OCI-LY1 (cell line): Measurements from ENCODE around the gene KRTAP1-5.
"Not testable (repeated sequence)": the region's sequence is repeated elsewhere in the genome, so short reads cannot be mapped to it uniquely, and the experiment has no call there.

ENCODE experiments used
- H2AFZ ChIP-seq: fragments of 200-600 bp; sonication (generic), shearing (Covaris generic); 2 replicates; pipeline ENCODE4 v1.6.0; 2014; ENCODE audit warnings: antibody characterized with exemption, mild to moderate bottlenecking, low read length
- H3F3A ChIP-seq: fragments of 200-600 bp; sonication (generic), shearing (Covaris generic); 2 replicates; pipeline ENCODE4 v1.6.0; 2014; ENCODE audit warnings: mild to moderate bottlenecking, antibody characterized with exemption, low read length, moderate library complexity; ENCODE audit not compliant: insufficient read depth
- H3K27ac ChIP-seq: fragments of 200-600 bp; sonication (generic); 2 replicates; pipeline ENCODE4 v1.5.1; 2014; ENCODE audit warnings: low read length, mixed run types, mild to moderate bottlenecking, low read depth; ENCODE audit not compliant: poor library complexity, severe bottlenecking
- H3K27me3 ChIP-seq: fragments of 200-600 bp; sonication (generic); 2 replicates; pipeline ENCODE4 v1.6.0; 2014; ENCODE audit warnings: antibody characterized with exemption, mild to moderate bottlenecking, low read length, moderate library complexity; ENCODE audit not compliant: insufficient read depth
- H3K36me3 ChIP-seq: fragments of 200-600 bp; sonication (generic); 2 replicates; pipeline ENCODE4 v1.6.1; 2014; ENCODE audit warnings: mild to moderate bottlenecking, antibody characterized with exemption, low read length, moderate library complexity, mixed read lengths; ENCODE audit not compliant: insufficient read depth
- H3K4me1 ChIP-seq: fragments of 200-600 bp; sonication (generic); 2 replicates; pipeline ENCODE4 v1.5.1; 2014; ENCODE audit warnings: mild to moderate bottlenecking, low read length, moderate library complexity; ENCODE audit not compliant: insufficient read depth, severe bottlenecking
- H3K4me2 ChIP-seq: fragments of 200-600 bp; sonication (generic), shearing (Covaris generic); 2 replicates; pipeline ENCODE4 v1.6.1; 2014; ENCODE audit warnings: low read length
- H3K4me3 ChIP-seq: fragments of 200-600 bp; sonication (generic); 2 replicates; pipeline ENCODE4 v1.5.1; 2014; ENCODE audit warnings: low read length, low read depth, mild to moderate bottlenecking, mixed read lengths; ENCODE audit not compliant: poor library complexity, severe bottlenecking
- H3K79me2 ChIP-seq: fragments of 200-600 bp; shearing (Covaris generic); 2 replicates; pipeline ENCODE4 v1.6.1; 2016; ENCODE audit warnings: mixed run types, low read length, mixed read lengths; ENCODE audit not compliant: insufficient read depth
- H3K9ac ChIP-seq: fragments of 200-600 bp; sonication (generic), shearing (Covaris generic); 2 replicates; pipeline ENCODE4 v1.6.1; 2014; ENCODE audit warnings: mild to moderate bottlenecking, low read length, mixed read lengths
- H3K9me2 ChIP-seq: fragments of 200-600 bp; sonication (generic), shearing (Covaris generic); 2 replicates; pipeline ENCODE4 v1.6.1; 2014; ENCODE audit warnings: low read depth, mild to moderate bottlenecking, low read length, mixed read lengths
- H3K9me3 ChIP-seq: fragments of 200-600 bp; shearing (Covaris generic); 2 replicates; pipeline ENCODE4 v1.6.1; 2014; ENCODE audit warnings: low read length, mixed read lengths
- H4K20me1 ChIP-seq: fragments of 200-600 bp; sonication (generic), shearing (Covaris generic); 2 replicates; pipeline ENCODE4 v1.6.0; 2016; ENCODE audit warnings: mild to moderate bottlenecking, low read length; ENCODE audit not compliant: insufficient read depth
- CTCF ChIP-seq: fragments of 200-600 bp; sonication (generic), shearing (Covaris generic); IDR thresholded peaks from 2 replicates; pipeline ENCODE4 v1.5.1; 2017; ENCODE audit warnings: mild to moderate bottlenecking, antibody characterized with exemption, low read length, moderate library complexity, mixed read lengths
- EZH2 ChIP-seq: fragments of 200-600 bp; sonication (generic), shearing (Covaris generic); IDR thresholded peaks from 2 replicates; pipeline ENCODE4 v1.8.0; 2017; ENCODE audit warnings: borderline replicate concordance, mixed run types, mild to moderate bottlenecking, antibody characterized with exemption, low read length, moderate library complexity, mixed read lengths

KRTAP1-5 gene

GRCh38 chr17:41065829-41066624 is 39.0 kb upstream of the KRTAP1-5 start, which contains the start of gene KRTAP2-4:
Gene KRTAP2-4 (minus strand): TSS chr17:41065879. CDS start chr17:41065845, 34 bp downstream.
- H3K27ac ChIP-seq, result no peak within 1 kb of the TSS
- TF ChIP-seq EZH2 (no peak), CTCF (no peak)
- H3K9me2 ChIP-seq, result no peaks in the 10 kb centered on the region

GRCh38 chr17:41065016-41065689 is 38.1 kb upstream of the KRTAP1-5 start:
- not testable (repeated sequence) for H3K27me3 ChIP-seq, H3K4me1 ChIP-seq, H3K27ac ChIP-seq, H2AFZ ChIP-seq, H3K4me3 ChIP-seq, H3K36me3 ChIP-seq, H3K79me2 ChIP-seq, H3K9me3 ChIP-seq, H3K4me2 ChIP-seq, H3F3A ChIP-seq, H4K20me1 ChIP-seq, H3K9ac ChIP-seq, H3K9me2 ChIP-seq

More at GRCh38 chr17:41065829-41066624, 39.0 kb upstream of the KRTAP1-5 start, which contains the start of gene KRTAP2-4:
- no peak within 1 kb of the TSS for H3K9ac ChIP-seq
- H3K4me3 ChIP-seq, result no peak within 1 kb of the TSS
- H3F3A ChIP-seq, result no peaks in the 10 kb centered on the region
- no peaks in the 10 kb centered on the region for H3K27me3 ChIP-seq
- no peaks in the 10 kb centered on the region for H3K36me3 ChIP-seq
- no peaks in the 10 kb centered on the region for H3K9me3 ChIP-seq
- no peaks in the 10 kb centered on the region for H3K4me1 ChIP-seq
- no peak within 1 kb of the TSS for H3K4me2 ChIP-seq
- H3K79me2 ChIP-seq, result no peaks in the 10 kb centered on the region
- H2AFZ ChIP-seq, result no peak within 1 kb of the TSS
- no peaks in the 10 kb centered on the region for H4K20me1 ChIP-seq

- no peak for TF ChIP-seq EZH2
- no peak for TF ChIP-seq CTCF
- Histone ChIP-seq H3F3A (no peaks in the 10 kb centered on the region), H4K20me1 (no peaks in the 10 kb centered on the region), H3K36me3 (no peaks in the 10 kb centered on the region), H3K9me3 (no peaks in the 10 kb centered on the region), H3K27me3 (no peaks in the 10 kb centered on the region), H3K79me2 (no peaks in the 10 kb centered on the region), H3K4me1 (no peaks in the 10 kb centered on the region), H2AFZ (no peak overlapping the region), H3K4me3 (no peak overlapping the region), H3K27ac (no peak overlapping the region), H3K9ac (no peak overlapping the region), H3K9me2 (no peaks in the 10 kb centered on the region), H3K4me2 (no peak overlapping the region)
Observed at GRCh38 chr17:41064301-41064700, 37.3 kb upstream of the KRTAP1-5 start.
